ENCODE results near the gene PCK2. TPM values are rescaled to one million over a fixed set of nuclear protein-coding genes. Genes with fewer than 3 reads are reported as not detected.

The PCK2 gene
- total and polyA plus RNA-seq, 2 of the 13 experiments (the other 11 are each of a cell fraction or from before 2014, with no cell fraction given) = 129 to 272 TPM

GRCh38 chr14:24147761-24148428 lies 53.8 kb downstream of the PCK2 start (continued):
- TF ChIP-seq ZNF777 (CRISPR knock-in tag; IDR thresholded peaks at IDR 0.05) (no peak), ZNF609 (CRISPR knock-in tag; IDR thresholded peaks at IDR 0.05; ENCODE audit: borderline replicate concordance) (peak; percentile 61), ZNF563 (CRISPR knock-in tag; IDR thresholded peaks at IDR 0.05) (no peak), DRAP1 (CRISPR knock-in tag; IDR thresholded peaks at IDR 0.05) (no peak), HDAC1 (CRISPR knock-in tag; IDR thresholded peaks at IDR 0.05) (no peak), HES4 (CRISPR knock-in tag; IDR thresholded peaks at IDR 0.05; ENCODE audit: borderline replicate concordance) (no peak), NFE2L1 (CRISPR knock-in tag; IDR thresholded peaks at IDR 0.05; ENCODE audit: borderline replicate concordance) (peak; percentile 21; the same call in 1 of the 2 replicates), IRF9 (CRISPR knock-in tag; IDR thresholded peaks at IDR 0.05; ENCODE audit: borderline replicate concordance) (peak; percentile 84; the same call in 1 of the 2 replicates), ZNF441 (CRISPR knock-in tag; IDR thresholded peaks at IDR 0.05; ENCODE audit: borderline replicate concordance) (no peak), CREBL2 (CRISPR knock-in tag; IDR thresholded peaks at IDR 0.05; ENCODE audit: borderline replicate concordance) (peak; percentile 37; the same call in 1 of the 2 replicates), ZNF83 (CRISPR knock-in tag; IDR thresholded peaks at IDR 0.05; ENCODE audit: borderline replicate concordance) (peak; percentile 41; the same call in 1 of the 2 replicates), ZNF44 (CRISPR knock-in tag; IDR thresholded peaks at IDR 0.05) (0 out of 2 replicates have a peak, but pooled peaks have one; percentile 80), ZFAT (CRISPR knock-in tag; conservative IDR thresholded peaks at IDR 0.05) (no peak), ZNF451 (CRISPR knock-in tag; IDR thresholded peaks at IDR 0.05) (peak; percentile 42; the same call in 1 of the 2 replicates), ZNF660 (CRISPR knock-in tag; IDR thresholded peaks at IDR 0.05; ENCODE audit: borderline replicate concordance, low read depth) (0 out of 2 replicates have a peak, but pooled peaks have one; percentile 92), ZFX (CRISPR knock-in tag; IDR thresholded peaks at IDR 0.05; ENCODE audit: low read depth) (peak; percentile 89), TP53 (CRISPR knock-in tag; conservative IDR thresholded peaks at IDR 0.05) (no peak), ZBTB37 (CRISPR knock-in tag; IDR thresholded peaks at IDR 0.05) (no peak), ZNF782 (CRISPR knock-in tag; IDR thresholded peaks at IDR 0.05; ENCODE audit: borderline replicate concordance) (peak; percentile 88; the same call in 1 of the 2 replicates)
